IPS-20b (cell line): Measurements from ENCODE around the gene HUNK.

Source experiments
- H3K27ac ChIP-seq: one replicate; pipeline ENCODE4 v1.5.1; 2013; ENCODE audit warnings: low read length
- H3K27me3 ChIP-seq: 2 replicates; pipeline ENCODE4 v1.6.1; 2013; ENCODE audit warnings: mild to moderate bottlenecking, low read length, inconsistent platforms; ENCODE audit not compliant: insufficient read depth
- H3K36me3 ChIP-seq: 2 replicates; pipeline ENCODE4 v1.6.1; 2013; ENCODE audit warnings: low read depth, mild to moderate bottlenecking, inconsistent platforms, low read length, moderate library complexity; ENCODE audit not compliant: insufficient read depth
- H3K4me1 ChIP-seq: 2 replicates; pipeline ENCODE4 v1.6.1; 2013; ENCODE audit warnings: mild to moderate bottlenecking, control low read depth, inconsistent platforms, low read length, moderate library complexity; ENCODE audit not compliant: insufficient read depth
- H3K4me3 ChIP-seq: 2 replicates; pipeline ENCODE4 v1.5.1; 2013; ENCODE audit warnings: mild to moderate bottlenecking, low read length, inconsistent platforms
- H3K9ac ChIP-seq: 2 replicates; pipeline ENCODE4 v1.6.1; 2013; ENCODE audit warnings: low read depth, mild to moderate bottlenecking, inconsistent platforms, low read length, moderate library complexity
- H3K9me3 ChIP-seq: 2 replicates; pipeline ENCODE4 v1.6.1; 2013; ENCODE audit warnings: mild to moderate bottlenecking, low read depth, low read length, inconsistent platforms; ENCODE audit not compliant: insufficient read depth

The HUNK gene

GRCh38 chr21:31898933-31899630 lies 26.3 kb downstream of the HUNK start:
- no peak overlapping the region for H3K4me3 ChIP-seq
- H3K9ac ChIP-seq, result no peak overlapping the region
- no peak overlapping the region for H3K27ac ChIP-seq
- H3K36me3 ChIP-seq, result no peaks in the 10 kb centered on the region
- no peaks in the 10 kb centered on the region for H3K27me3 ChIP-seq
- H3K4me1 ChIP-seq, result peaks cover 20% of the 10 kb centered on the region
- no peaks in the 10 kb centered on the region for H3K9me3 ChIP-seq

- H3K36me3 ChIP-seq, result no peaks in the 10 kb centered on the region
- H3K4me1 ChIP-seq, result peaks cover 8% of the 10 kb centered on the region
- no peak overlapping the region for H3K9ac ChIP-seq
- H3K27ac ChIP-seq, result no peak overlapping the region
- no peak overlapping the region for H3K4me3 ChIP-seq
- H3K9me3 ChIP-seq, result no peaks in the 10 kb centered on the region
- no peaks in the 10 kb centered on the region for H3K27me3 ChIP-seq
These were observed 27.5 kb downstream of the HUNK start for GRCh38 chr21:31900121-31900895.

GRCh38 chr21:31901315-31901714 lies 28.5 kb downstream of the HUNK start:
- H3K9ac ChIP-seq, result no peak overlapping the region
- H3K4me1 ChIP-seq, result peaks cover 3% of the 10 kb centered on the region; the same call in 1 of the 2 replicates
- no peak overlapping the region for H3K4me3 ChIP-seq
- no peaks in the 10 kb centered on the region for H3K9me3 ChIP-seq
- H3K36me3 ChIP-seq, result no peaks in the 10 kb centered on the region
- no peak overlapping the region for H3K27ac ChIP-seq
- no peaks in the 10 kb centered on the region for H3K27me3 ChIP-seq

- Histone ChIP-seq H3K9ac (no peak overlapping the region), H3K27ac (no peak overlapping the region), H3K36me3 (no peaks in the 10 kb centered on the region), H3K4me1 (peaks cover 3% of the 10 kb centered on the region; the same call in 1 of the 2 replicates), H3K9me3 (no peaks in the 10 kb centered on the region), H3K4me3 (no peak overlapping the region), H3K27me3 (no peaks in the 10 kb centered on the region)
These were observed 29.6 kb downstream of the HUNK start for GRCh38 chr21:31902438-31902837.

GRCh38 chr21:31903896-31904295 lies 31.1 kb downstream of the HUNK start:
- Histone ChIP-seq H3K9me3 (no peaks in the 10 kb centered on the region), H3K4me3 (no peak overlapping the region), H3K27me3 (no peaks in the 10 kb centered on the region), H3K4me1 (peaks cover 13% of the 10 kb centered on the region; the same call in 1 of the 2 replicates), H3K36me3 (no peaks in the 10 kb centered on the region), H3K9ac (no peak overlapping the region), H3K27ac (no peak overlapping the region)

- Histone ChIP-seq H3K9me3 (no peaks in the 10 kb centered on the region), H3K27me3 (no peaks in the 10 kb centered on the region)
These were observed 33.0 kb downstream of the HUNK start for GRCh38 chr21:31905503-31906451.

GRCh38 chr21:31908106-31909031 lies 35.5 kb downstream of the HUNK start:
- Histone ChIP-seq H3K9ac (peak overlapping the region; percentile 10; the same call in 1 of the 2 replicates), H3K9me3 (no peaks in the 10 kb centered on the region), H3K27me3 (no peaks in the 10 kb centered on the region), H3K4me1 (peaks cover 38% of the 10 kb centered on the region; the same call in 1 of the 2 replicates), H3K36me3 (no peaks in the 10 kb centered on the region), H3K27ac (no peak overlapping the region), H3K4me3 (peak overlapping the region; percentile 43; the same call in 1 of the 2 replicates)

More at GRCh38 chr21:31905503-31906451, 33.0 kb downstream of the HUNK start:
- Histone ChIP-seq H3K27ac (no peak overlapping the region), H3K4me1 (peaks cover 28% of the 10 kb centered on the region; the same call in 1 of the 2 replicates), H3K36me3 (no peaks in the 10 kb centered on the region), H3K9ac (no peak overlapping the region), H3K4me3 (no peak overlapping the region)

GRCh38 chr21:31909153-31910073 lies 36.6 kb downstream of the HUNK start:
- H3K9ac ChIP-seq, result peak overlapping the region; percentile 10

GRCh38 chr21:31910074-31910470 lies 37.3 kb downstream of the HUNK start:
- no peaks in the 10 kb centered on the region for H3K27me3 ChIP-seq
- H3K9ac ChIP-seq, result no peak overlapping the region
- no peaks in the 10 kb centered on the region for H3K9me3 ChIP-seq
- H3K4me1 ChIP-seq, result peaks cover 43% of the 10 kb centered on the region; the same call in 1 of the 2 replicates
- H3K27ac ChIP-seq, result no peak overlapping the region
- H3K4me3 ChIP-seq, result peak overlapping the region; percentile 43; the same call in 1 of the 2 replicates
- H3K36me3 ChIP-seq, result no peaks in the 10 kb centered on the region

More at GRCh38 chr21:31909153-31910073, 36.6 kb downstream of the HUNK start:
- H3K27me3 ChIP-seq, result no peaks in the 10 kb centered on the region
- no peak overlapping the region for H3K27ac ChIP-seq
- H3K4me1 ChIP-seq, result peaks cover 38% of the 10 kb centered on the region; the same call in 1 of the 2 replicates
- no peaks in the 10 kb centered on the region for H3K36me3 ChIP-seq
- no peaks in the 10 kb centered on the region for H3K9me3 ChIP-seq
- peak overlapping the region; percentile 43; the same call in 1 of the 2 replicates for H3K4me3 ChIP-seq
